Measurements from ENCODE around the gene PDE7B. TPM values are rescaled to one million over a fixed set of nuclear protein-coding genes. Genes with fewer than 3 reads are reported as not detected.

Gene PDE7B
- total and polyA plus RNA-seq, 9 of the 15 experiments (the other 6 are each of a cell fraction or from before 2014, with no cell fraction given), result 0.01 TPM; not detected in 8

DNA sequence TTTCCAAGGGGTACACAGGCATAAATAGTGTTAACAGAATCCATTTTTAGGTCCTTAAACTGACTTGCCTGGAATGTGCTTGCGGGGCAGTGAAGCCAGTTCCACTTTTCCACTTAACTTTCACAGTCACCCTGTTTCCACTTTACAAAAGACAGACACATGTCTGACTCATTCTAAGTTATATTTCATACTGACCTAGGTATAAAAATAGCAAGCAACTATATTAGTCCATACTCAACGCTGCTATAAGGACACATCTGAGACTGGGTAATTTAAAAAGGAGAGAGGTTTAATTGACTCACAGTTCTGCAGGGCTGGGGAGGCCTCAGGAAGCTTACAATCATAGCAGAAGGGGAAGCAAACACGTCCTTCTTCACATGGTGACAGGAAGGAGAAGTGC, 310.4 kb downstream of the PDE7B start:
- no peaks in the 10 kb centered on the region for H3K9me1 ChIP-seq (ENCODE audit: control insufficient read depth, insufficient read depth, low read length)
- DNase-seq (ENCODE audit: extremely low read depth in 1 of 4, low spot score in 3 of 4), result no peak
- 2% methylated on average over 3 of the region's 3 CpGs for WGBS (ENCODE audit: insufficient coverage, low coverage, missing lambda C conversion rate)
- ChIA-PET CTCF (ENCODE audit: low intra/inter-chr PET ratio) (no interaction called here), POLR2A (no interaction called here)
- FAIRE-seq, result no peak
- no peaks in the 10 kb centered on the region for H4K20me1 ChIP-seq (replicated peaks; ENCODE audit: control insufficient read depth, insufficient read depth, low read length)
- no peak overlapping the region for H3K27ac ChIP-seq (ENCODE audit: extremely low read depth, low read depth, low read length)
- no peak overlapping the region for H3K9ac ChIP-seq (ENCODE audit: insufficient read depth in 1 of 2, low read depth in 2 of 2, low read length in 2 of 2)
- in situ Hi-C loops (cut with MboI) (no loop called here), intact Hi-C loops (cut with micrococcal nuclease) (no loop called here)
- H3K4me2 ChIP-seq (ENCODE audit: insufficient read depth, low read length), result no peak overlapping the region
- H3K9me3 ChIP-seq (replicated peaks; ENCODE audit: control insufficient read depth, insufficient read depth, low read depth, low read length), result no peaks in the 10 kb centered on the region
- H3K27me3 ChIP-seq (ENCODE audit: control insufficient read depth in 2 of 2, insufficient read depth in 2 of 2, low read length in 2 of 2), result 0 out of 5 replicates have a peak, but pooled peaks cover 0 to 3% of the 10 kb centered on the region in 2 experiments
- H2AFZ ChIP-seq (ENCODE audit: low read depth, low read length), result no peak overlapping the region
- no TSS peak for BruUV-seq (replicated peaks)
- H3K79me2 ChIP-seq (ENCODE audit: control insufficient read depth, insufficient read depth, low read length), result no peaks in the 10 kb centered on the region
- ATAC-seq, result no peak
- no peak overlapping the region for H3K4me3 ChIP-seq
- H3K4me1 ChIP-seq (replicated peaks in 1 of 2; ENCODE audit: control insufficient read depth in 2 of 2, insufficient read depth in 2 of 2, low read length in 2 of 2), result no peaks in the 10 kb centered on the region
- H3K36me3 ChIP-seq (ENCODE audit: control insufficient read depth, insufficient read depth, low read length), result no peaks in the 10 kb centered on the region
- TF ChIP-seq NONO (IDR thresholded peaks at IDR 0.05; ENCODE audit: low read depth in 2 of 2, low read length in 1 of 2) (no peak), IFI16 (CRISPR knock-in tag; IDR thresholded peaks at IDR 0.05) (no peak), CHCHD3 (CRISPR knock-in tag; IDR thresholded peaks at IDR 0.05) (no peak), ZNF436 (CRISPR knock-in tag; IDR thresholded peaks at IDR 0.05) (no peak), ZNF507 (tag; conservative IDR thresholded peaks at IDR 0.05) (no peak), MYC (IDR thresholded peaks at IDR 0.05; ENCODE audit: low read depth, low read length) (no peak), MYC (CRISPR knock-in tag; IDR thresholded peaks at IDR 0.05; ENCODE audit: borderline replicate concordance, low read depth) (no peak), LEF1 (IDR thresholded peaks at IDR 0.05) (no peak)
- TF ChIP-seq, protein P1, sequence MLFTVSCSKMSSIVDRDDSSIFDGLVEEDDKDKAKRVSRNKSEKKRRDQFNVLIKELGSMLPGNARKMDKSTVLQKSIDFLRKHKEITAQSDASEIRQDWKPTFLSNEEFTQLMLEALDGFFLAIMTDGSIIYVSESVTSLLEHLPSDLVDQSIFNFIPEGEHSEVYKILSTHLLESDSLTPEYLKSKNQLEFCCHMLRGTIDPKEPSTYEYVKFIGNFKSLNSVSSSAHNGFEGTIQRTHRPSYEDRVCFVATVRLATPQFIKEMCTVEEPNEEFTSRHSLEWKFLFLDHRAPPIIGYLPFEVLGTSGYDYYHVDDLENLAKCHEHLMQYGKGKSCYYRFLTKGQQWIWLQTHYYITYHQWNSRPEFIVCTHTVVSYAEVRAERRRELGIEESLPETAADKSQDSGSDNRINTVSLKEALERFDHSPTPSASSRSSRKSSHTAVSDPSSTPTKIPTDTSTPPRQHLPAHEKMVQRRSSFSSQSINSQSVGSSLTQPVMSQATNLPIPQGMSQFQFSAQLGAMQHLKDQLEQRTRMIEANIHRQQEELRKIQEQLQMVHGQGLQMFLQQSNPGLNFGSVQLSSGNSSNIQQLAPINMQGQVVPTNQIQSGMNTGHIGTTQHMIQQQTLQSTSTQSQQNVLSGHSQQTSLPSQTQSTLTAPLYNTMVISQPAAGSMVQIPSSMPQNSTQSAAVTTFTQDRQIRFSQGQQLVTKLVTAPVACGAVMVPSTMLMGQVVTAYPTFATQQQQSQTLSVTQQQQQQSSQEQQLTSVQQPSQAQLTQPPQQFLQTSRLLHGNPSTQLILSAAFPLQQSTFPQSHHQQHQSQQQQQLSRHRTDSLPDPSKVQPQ (CRISPR knock-in tag; IDR thresholded peaks at IDR 0.05; ENCODE audit: borderline replicate concordance), result no peak
